ENCODE measurements around the gene HSD11B2. TPM values are rescaled to one million over a fixed set of nuclear protein-coding genes. Genes with fewer than 3 reads are reported as not detected.

The HSD11B2 gene
- total RNA-seq, 1 experiment from 2014 or later = 33.5 TPM

DNA sequence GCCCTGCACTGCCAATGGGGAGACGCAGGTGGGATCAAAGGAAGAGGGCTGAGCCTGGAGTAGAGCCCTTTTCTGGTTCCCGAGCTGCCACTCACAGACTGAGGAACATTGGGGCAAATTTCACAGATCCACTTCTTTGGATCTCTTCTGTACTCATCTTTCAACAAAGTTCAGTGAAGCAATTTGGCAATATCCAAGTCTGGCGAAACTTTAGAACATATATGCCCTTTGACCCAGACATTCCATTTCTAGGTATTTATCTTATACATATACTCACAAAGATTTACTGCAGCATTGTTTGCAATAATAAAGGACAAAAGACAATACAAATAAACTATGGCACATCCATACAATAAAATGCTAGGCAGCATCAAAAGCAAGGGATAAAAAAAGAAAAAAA lies 19.6 kb upstream of the HSD11B2 start:
- no peak overlapping the region for H2BK12ac ChIP-seq (ENCODE audit: insufficient read length, low read depth, low read length)
- H3K27me3 Mint-ChIP-seq (ENCODE audit: low read depth) = peaks cover 7% of the 10 kb centered on the region
- peaks cover 9% of the 10 kb centered on the region; the same call in 1 of the 2 replicates for H3K4me1 ChIP-seq (ENCODE audit: insufficient read depth, low read length)
- peaks cover 0 to 2% (median 0%) of the 10 kb centered on the region in 3 experiments; a peak in 2 of 7 replicates for H3K36me3 Mint-ChIP-seq (ENCODE audit: insufficient read depth in 1 of 3, low read depth in 3 of 3)
- no peak overlapping the region for H3K14ac ChIP-seq (ENCODE audit: insufficient read depth, low read length)
- no peaks in the 10 kb centered on the region for H4K20me1 ChIP-seq (ENCODE audit: control insufficient read depth, insufficient read depth, insufficient read length)
- no peak overlapping the region for H2BK120ac ChIP-seq (ENCODE audit: low read depth, low read length, poor library complexity, severe bottlenecking)
- H3K4me2 ChIP-seq (ENCODE audit: insufficient read depth, insufficient read length, low read length) = no peak overlapping the region
- H4K5ac ChIP-seq (ENCODE audit: insufficient read length, low read depth, low read length) = no peak overlapping the region
- H2BK15ac ChIP-seq (ENCODE audit: low read depth, low read length) = no peak overlapping the region
- no peak overlapping the region for H3K27ac ChIP-seq (ENCODE audit: insufficient read length, low read depth, low read length)
- no peak overlapping the region for H2AFZ ChIP-seq (ENCODE audit: low read length)
- no peak overlapping the region for H3K18ac ChIP-seq (ENCODE audit: insufficient read length, low read depth, low read length)
- H3T11ph ChIP-seq (ENCODE audit: low read length) = no peak overlapping the region
- H3K56ac ChIP-seq (ENCODE audit: insufficient read length, low read depth, low read length) = no peak overlapping the region
- H3K23me2 ChIP-seq (ENCODE audit: insufficient read length, low read depth, low read length, poor library complexity, severe bottlenecking) = peaks cover 7% of the 10 kb centered on the region
- H3K4me1 Mint-ChIP-seq = peaks cover 34 to 40% of the 10 kb centered on the region in 2 experiments
- DNase-seq = no peak
- no peaks in the 10 kb centered on the region for H3K27me3 ChIP-seq (ENCODE audit: insufficient read depth, low read length)
- TF ChIP-seq, protein P1, sequence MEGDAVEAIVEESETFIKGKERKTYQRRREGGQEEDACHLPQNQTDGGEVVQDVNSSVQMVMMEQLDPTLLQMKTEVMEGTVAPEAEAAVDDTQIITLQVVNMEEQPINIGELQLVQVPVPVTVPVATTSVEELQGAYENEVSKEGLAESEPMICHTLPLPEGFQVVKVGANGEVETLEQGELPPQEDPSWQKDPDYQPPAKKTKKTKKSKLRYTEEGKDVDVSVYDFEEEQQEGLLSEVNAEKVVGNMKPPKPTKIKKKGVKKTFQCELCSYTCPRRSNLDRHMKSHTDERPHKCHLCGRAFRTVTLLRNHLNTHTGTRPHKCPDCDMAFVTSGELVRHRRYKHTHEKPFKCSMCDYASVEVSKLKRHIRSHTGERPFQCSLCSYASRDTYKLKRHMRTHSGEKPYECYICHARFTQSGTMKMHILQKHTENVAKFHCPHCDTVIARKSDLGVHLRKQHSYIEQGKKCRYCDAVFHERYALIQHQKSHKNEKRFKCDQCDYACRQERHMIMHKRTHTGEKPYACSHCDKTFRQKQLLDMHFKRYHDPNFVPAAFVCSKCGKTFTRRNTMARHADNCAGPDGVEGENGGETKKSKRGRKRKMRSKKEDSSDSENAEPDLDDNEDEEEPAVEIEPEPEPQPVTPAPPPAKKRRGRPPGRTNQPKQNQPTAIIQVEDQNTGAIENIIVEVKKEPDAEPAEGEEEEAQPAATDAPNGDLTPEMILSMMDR (conservative IDR thresholded peaks at IDR 0.05) = no peak
- no peak overlapping the region for H3K27ac Mint-ChIP-seq
- H3K9ac ChIP-seq (ENCODE audit: extremely low read depth, insufficient read length, low read length) = no peak overlapping the region
- no peaks in the 10 kb centered on the region for H3K9me3 ChIP-seq (ENCODE audit: control insufficient read depth, low read depth, low read length)
- H3K9me3 Mint-ChIP-seq = no peaks in the 10 kb centered on the region
- H3K23ac ChIP-seq (ENCODE audit: insufficient read length, low read depth, low read length) = no peak overlapping the region
- WGBS (ENCODE audit: extremely low coverage, insufficient read length, low lambda C conversion rate) = no CpG with 5 or more reads among the region's 3 CpGs
- no peak overlapping the region for H4K8ac ChIP-seq (replicated peaks; ENCODE audit: insufficient read length, low read depth, low read length)
- H4K91ac ChIP-seq (ENCODE audit: insufficient read length, low read depth, low read length) = no peak overlapping the region
- no peaks in the 10 kb centered on the region for H3K79me2 ChIP-seq (ENCODE audit: insufficient read depth, low read length)
- no peak overlapping the region for H3K4me3 Mint-ChIP-seq
- H3K4ac ChIP-seq (ENCODE audit: low read depth, low read length) = no peak overlapping the region
- no peak overlapping the region for H2BK5ac ChIP-seq (ENCODE audit: insufficient read length, low read length)
- no peak overlapping the region for H2BK20ac ChIP-seq (ENCODE audit: low read depth, low read length, poor library complexity, severe bottlenecking)
- no peaks in the 10 kb centered on the region for H3K79me1 ChIP-seq (ENCODE audit: insufficient read depth, low read depth, low read length, poor library complexity, severe bottlenecking)
- H2AK5ac ChIP-seq (ENCODE audit: insufficient read length, low read length) = no peak overlapping the region

All from H9 (cell line).